Measurements from ENCODE around the gene KRT76. TPM values are rescaled to one million over a fixed set of nuclear protein-coding genes. Genes with fewer than 3 reads are reported as not detected.

KRT76 gene
- total and polyA plus RNA-seq, 10 of the 15 experiments (the other 5 are each of a cell fraction or from before 2014, with no cell fraction given) = not detected

- no peaks in the 10 kb centered on the region for H3K4me1 ChIP-seq (ENCODE audit: control insufficient read depth, insufficient read depth, low read length)
- ChIA-PET SMC1A (ENCODE audit: uncharacterized antibody, unreplicated experiment) (no interaction called here), CTCF (no interaction called here), POLR2A (no interaction called here), RAD21 (ENCODE audit: unreplicated experiment) (no interaction called here)
- WGBS (ENCODE audit: insufficient coverage, insufficient replicate concordance, low lambda C conversion rate, missing lambda C conversion rate) = 12% methylated on average over 5 of the region's 5 CpGs
- intact Hi-C loops (cut with micrococcal nuclease; ENCODE audit: unreplicated experiment) = no loop called here
- peaks cover 0 to 3% of the 10 kb centered on the region in 2 experiments; a peak in 1 of 4 replicates for H3K27me3 ChIP-seq (replicated peaks in 1 of 2; ENCODE audit: control insufficient read depth in 2 of 2, insufficient read depth in 2 of 2, low read length in 1 of 2)
- H3K36me3 ChIP-seq (ENCODE audit: control insufficient read depth in 2 of 2, insufficient read depth in 2 of 2, low read length in 1 of 2) = no peaks in the 10 kb centered on the region
- no peaks in the 10 kb centered on the region for H3K79me2 ChIP-seq (ENCODE audit: control insufficient read depth, insufficient read depth, low read length)
- H3K27ac ChIP-seq (ENCODE audit: control insufficient read depth, insufficient read depth) = no peak overlapping the region
- no peak overlapping the region for H2AFZ ChIP-seq (ENCODE audit: control insufficient read depth, low read depth, low read length)
- no peak overlapping the region for H3K4me2 ChIP-seq (ENCODE audit: control insufficient read depth, insufficient read depth)
- H4K20me1 ChIP-seq (ENCODE audit: control insufficient read depth, insufficient read depth) = no peaks in the 10 kb centered on the region
- TF ChIP-seq MTA3 (IDR thresholded peaks at IDR 0.05; ENCODE audit: borderline replicate concordance, low read length) (no peak), MEF2A (IDR thresholded peaks at IDR 0.05; ENCODE audit: insufficient read depth, low read depth, low read length) (no peak), HDAC2 (IDR thresholded peaks at IDR 0.05) (no peak), SMC3 (IDR thresholded peaks at IDR 0.05; ENCODE audit: borderline replicate concordance, low read length) (no peak), CBFB (IDR thresholded peaks at IDR 0.05; ENCODE audit: low read depth) (no peak), LARP7 (IDR thresholded peaks at IDR 0.05) (no peak), CREM (IDR thresholded peaks at IDR 0.05; ENCODE audit: low read depth) (no peak), BMI1 (IDR thresholded peaks at IDR 0.05; ENCODE audit: borderline replicate concordance) (no peak), ZNF384 (IDR thresholded peaks at IDR 0.05; ENCODE audit: borderline replicate concordance, low read depth, low read length) (no peak), ZBED1 (IDR thresholded peaks at IDR 0.05; ENCODE audit: borderline replicate concordance) (no peak), NR2C1 (IDR thresholded peaks at IDR 0.05) (no peak), RUNX3 (IDR thresholded peaks at IDR 0.05; ENCODE audit: low read length) (no peak), SMAD5 (IDR thresholded peaks at IDR 0.05; ENCODE audit: low read depth) (no peak), NFXL1 (IDR thresholded peaks at IDR 0.05; ENCODE audit: borderline replicate concordance) (no peak)
- TF ChIP-seq, protein P1, sequence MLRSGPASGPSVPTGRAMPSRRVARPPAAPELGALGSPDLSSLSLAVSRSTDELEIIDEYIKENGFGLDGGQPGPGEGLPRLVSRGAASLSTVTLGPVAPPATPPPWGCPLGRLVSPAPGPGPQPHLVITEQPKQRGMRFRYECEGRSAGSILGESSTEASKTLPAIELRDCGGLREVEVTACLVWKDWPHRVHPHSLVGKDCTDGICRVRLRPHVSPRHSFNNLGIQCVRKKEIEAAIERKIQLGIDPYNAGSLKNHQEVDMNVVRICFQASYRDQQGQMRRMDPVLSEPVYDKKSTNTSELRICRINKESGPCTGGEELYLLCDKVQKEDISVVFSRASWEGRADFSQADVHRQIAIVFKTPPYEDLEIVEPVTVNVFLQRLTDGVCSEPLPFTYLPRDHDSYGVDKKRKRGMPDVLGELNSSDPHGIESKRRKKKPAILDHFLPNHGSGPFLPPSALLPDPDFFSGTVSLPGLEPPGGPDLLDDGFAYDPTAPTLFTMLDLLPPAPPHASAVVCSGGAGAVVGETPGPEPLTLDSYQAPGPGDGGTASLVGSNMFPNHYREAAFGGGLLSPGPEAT (IDR thresholded peaks at IDR 0.05; ENCODE audit: low read depth) = no peak
- TF ChIP-seq, protein P2, sequence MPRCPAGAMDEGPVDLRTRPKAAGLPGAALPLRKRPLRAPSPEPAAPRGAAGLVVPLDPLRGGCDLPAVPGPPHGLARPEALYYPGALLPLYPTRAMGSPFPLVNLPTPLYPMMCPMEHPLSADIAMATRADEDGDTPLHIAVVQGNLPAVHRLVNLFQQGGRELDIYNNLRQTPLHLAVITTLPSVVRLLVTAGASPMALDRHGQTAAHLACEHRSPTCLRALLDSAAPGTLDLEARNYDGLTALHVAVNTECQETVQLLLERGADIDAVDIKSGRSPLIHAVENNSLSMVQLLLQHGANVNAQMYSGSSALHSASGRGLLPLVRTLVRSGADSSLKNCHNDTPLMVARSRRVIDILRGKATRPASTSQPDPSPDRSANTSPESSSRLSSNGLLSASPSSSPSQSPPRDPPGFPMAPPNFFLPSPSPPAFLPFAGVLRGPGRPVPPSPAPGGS (IDR thresholded peaks at IDR 0.05; ENCODE audit: borderline replicate concordance, insufficient read depth, low read depth, low read length, poor library complexity, severe bottlenecking) = no peak
- TF ChIP-seq, protein P3, sequence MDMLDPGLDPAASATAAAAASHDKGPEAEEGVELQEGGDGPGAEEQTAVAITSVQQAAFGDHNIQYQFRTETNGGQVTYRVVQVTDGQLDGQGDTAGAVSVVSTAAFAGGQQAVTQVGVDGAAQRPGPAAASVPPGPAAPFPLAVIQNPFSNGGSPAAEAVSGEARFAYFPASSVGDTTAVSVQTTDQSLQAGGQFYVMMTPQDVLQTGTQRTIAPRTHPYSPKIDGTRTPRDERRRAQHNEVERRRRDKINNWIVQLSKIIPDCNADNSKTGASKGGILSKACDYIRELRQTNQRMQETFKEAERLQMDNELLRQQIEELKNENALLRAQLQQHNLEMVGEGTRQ (IDR thresholded peaks at IDR 0.05; ENCODE audit: borderline replicate concordance, low read depth, low read length) = no peak
- in situ Hi-C loops (cut with MboI) = no loop called here
- FAIRE-seq (no peak), DNase-seq (ENCODE audit: low read depth, low spot score) (no peak), ATAC-seq (no peak)
- no peak overlapping the region for H3K9ac ChIP-seq (ENCODE audit: control insufficient read depth, insufficient read depth, low read length)
- H3K9me3 ChIP-seq (replicated peaks; ENCODE audit: control insufficient read depth, insufficient read depth, low read length) = no peaks in the 10 kb centered on the region; the same call in 2 of the 3 replicates
- no peak overlapping the region for H3K4me3 ChIP-seq
- BruUV-seq (replicated peaks) = no TSS peak
These were observed 10.7 kb downstream of the KRT76 start for GRCh38 chr12:52766351-52767019.

Data from GM12878 (cell line).